K562 (cell line): Measurements from ENCODE around the gene AJAP1.

Experiments used
- ZSCAN32 ChIP-seq: fragments of 450-650 bp; formaldehyde crosslinking; IDR thresholded peaks from 2 replicates; pipeline ENCODE4 v1.4.0; 2020; ENCODE audit warnings: mild to moderate bottlenecking, moderate library complexity
- TF ChIP-seq, protein P1 (sequence below), 2 experiments: fragments of 450-650 bp; conservative IDR thresholded peaks; 2 replicates each; pipeline ENCODE4 v1.6.1; 2017; ENCODE audit warnings: mild to moderate bottlenecking in 2 of 2, moderate library complexity in 2 of 2
- TF ChIP-seq, protein P2 (sequence below): sonication (generic); formaldehyde crosslinking; IDR thresholded peaks from 2 replicates; pipeline ENCODE4 v1.8.0; 2023; ENCODE audit warnings: mild to moderate bottlenecking, missing genetic modification reagents

DNA sequence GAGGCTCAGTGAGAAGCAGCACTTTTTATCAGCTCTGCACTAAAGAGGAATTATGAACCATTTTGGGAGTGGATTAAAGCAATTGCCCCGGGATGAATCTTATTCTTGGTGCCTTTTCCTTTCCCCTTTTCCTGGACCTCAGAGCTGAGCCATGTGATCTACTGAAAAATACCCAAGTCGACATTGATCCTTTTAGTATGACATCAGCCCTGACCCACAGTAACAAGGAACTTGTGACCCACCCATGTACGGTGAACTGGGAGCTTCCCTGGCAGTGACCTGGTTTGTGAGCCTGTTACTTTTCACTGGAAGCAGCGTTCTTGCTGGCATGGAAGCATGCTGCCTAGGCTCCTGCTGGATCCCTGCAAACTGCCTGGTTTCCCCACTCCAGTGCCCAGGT lies 15.9 kb downstream of the AJAP1 start:
- TF ChIP-seq, protein P1, sequence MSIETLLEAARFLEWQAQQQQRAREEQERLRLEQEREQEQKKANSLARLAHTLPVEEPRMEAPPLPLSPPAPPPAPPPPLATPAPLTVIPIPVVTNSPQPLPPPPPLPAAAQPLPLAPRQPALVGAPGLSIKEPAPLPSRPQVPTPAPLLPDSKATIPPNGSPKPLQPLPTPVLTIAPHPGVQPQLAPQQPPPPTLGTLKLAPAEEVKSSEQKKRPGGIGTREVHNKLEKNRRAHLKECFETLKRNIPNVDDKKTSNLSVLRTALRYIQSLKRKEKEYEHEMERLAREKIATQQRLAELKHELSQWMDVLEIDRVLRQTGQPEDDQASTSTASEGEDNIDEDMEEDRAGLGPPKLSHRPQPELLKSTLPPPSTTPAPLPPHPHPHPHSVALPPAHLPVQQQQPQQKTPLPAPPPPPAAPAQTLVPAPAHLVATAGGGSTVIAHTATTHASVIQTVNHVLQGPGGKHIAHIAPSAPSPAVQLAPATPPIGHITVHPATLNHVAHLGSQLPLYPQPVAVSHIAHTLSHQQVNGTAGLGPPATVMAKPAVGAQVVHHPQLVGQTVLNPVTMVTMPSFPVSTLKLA (conservative IDR thresholded peaks at IDR 0.05): no peak
- TF ChIP-seq, protein P2, sequence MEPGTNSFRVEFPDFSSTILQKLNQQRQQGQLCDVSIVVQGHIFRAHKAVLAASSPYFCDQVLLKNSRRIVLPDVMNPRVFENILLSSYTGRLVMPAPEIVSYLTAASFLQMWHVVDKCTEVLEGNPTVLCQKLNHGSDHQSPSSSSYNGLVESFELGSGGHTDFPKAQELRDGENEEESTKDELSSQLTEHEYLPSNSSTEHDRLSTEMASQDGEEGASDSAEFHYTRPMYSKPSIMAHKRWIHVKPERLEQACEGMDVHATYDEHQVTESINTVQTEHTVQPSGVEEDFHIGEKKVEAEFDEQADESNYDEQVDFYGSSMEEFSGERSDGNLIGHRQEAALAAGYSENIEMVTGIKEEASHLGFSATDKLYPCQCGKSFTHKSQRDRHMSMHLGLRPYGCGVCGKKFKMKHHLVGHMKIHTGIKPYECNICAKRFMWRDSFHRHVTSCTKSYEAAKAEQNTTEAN (CRISPR knock-in tag): no peak
- no peak for TF ChIP-seq ZSCAN32 (CRISPR knock-in tag)
